Epithelial cell of prostate (primary cell): Measurements from ENCODE around the gene MBOAT1.
"Not testable (repeated sequence)": the region's sequence is repeated elsewhere in the genome, so short reads cannot be mapped to it uniquely, and the experiment has no call there.

Experiments
- DNase-seq: peaks from one replicate; pipeline ENCODE4 v3.0.0-alpha.2; 2011; ENCODE audit warnings: low read depth, low spot score
- H3K27ac ChIP-seq: fragments of 450-650 bp; 2 replicates; pipeline ENCODE4 v1.5.1; 2017; ENCODE audit warnings: mild to moderate bottlenecking

Gene MBOAT1, protein sequence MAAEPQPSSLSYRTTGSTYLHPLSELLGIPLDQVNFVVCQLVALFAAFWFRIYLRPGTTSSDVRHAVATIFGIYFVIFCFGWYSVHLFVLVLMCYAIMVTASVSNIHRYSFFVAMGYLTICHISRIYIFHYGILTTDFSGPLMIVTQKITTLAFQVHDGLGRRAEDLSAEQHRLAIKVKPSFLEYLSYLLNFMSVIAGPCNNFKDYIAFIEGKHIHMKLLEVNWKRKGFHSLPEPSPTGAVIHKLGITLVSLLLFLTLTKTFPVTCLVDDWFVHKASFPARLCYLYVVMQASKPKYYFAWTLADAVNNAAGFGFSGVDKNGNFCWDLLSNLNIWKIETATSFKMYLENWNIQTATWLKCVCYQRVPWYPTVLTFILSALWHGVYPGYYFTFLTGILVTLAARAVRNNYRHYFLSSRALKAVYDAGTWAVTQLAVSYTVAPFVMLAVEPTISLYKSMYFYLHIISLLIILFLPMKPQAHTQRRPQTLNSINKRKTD

DNA sequence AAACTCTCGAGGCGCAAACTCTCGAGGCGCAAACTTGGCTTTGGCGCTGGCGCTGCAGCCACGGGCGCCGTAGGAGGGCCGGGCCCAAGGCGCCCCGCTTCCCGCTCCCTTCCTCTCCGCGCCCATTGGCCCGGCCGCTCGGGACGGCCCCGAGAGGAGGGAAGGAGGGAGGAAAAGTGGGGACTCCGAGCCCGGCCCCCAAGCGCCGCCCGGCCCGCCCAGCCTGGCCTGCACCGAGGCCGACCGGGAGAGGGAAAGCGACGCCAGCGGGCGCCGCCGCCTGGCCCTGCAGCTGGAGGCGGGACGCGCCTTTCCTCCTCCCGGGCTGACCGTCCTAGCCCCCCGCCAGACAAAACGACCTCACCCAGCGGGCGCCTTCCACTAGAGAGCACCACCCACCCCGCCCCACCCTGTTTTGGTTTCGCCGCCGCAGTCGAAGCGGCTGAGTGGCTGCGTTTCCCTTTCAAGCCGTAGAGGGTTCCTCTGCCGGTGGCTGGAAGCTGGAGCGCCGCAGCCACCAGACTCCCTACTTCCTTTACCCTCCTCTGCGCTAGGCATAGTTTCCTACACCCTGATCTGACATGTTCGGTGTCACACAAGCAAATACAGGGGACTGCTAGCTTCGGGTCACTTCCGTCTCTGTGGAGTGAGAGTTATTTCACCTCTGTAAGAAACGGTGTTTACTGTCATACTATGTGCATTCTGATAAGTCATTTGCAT, at the start of gene MBOAT1:
Gene MBOAT1 (minus strand): TSS at position 78 of the 720 bp plus-strand sequence. CDS start 235 bp downstream, outside the sequence.
- no peak for DNase-seq
- peak within 1 kb of the TSS; percentile 84 for H3K27ac ChIP-seq

DNA sequence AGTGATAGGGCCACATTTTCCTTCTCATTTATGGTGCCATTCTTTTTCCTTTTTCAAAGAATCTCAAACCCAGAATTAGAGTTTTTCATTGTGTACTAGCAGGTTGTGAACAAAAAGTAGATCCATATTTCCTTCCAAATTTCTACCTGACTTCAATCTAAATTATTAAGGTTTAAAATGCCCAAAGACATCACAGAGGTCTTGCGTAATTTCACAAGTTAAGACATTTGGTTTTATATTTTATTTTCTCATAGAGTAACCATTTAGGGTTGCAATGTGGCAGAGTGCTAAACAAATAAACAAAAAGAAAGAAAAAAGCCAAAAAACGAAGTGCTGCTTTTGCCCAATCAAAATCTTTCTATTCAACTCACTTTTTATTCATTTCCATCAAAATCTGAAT, 49.4 kb upstream of the MBOAT1 start:
- H3K27ac ChIP-seq: no peak overlapping the region
- DNase-seq: no peak

DNA sequence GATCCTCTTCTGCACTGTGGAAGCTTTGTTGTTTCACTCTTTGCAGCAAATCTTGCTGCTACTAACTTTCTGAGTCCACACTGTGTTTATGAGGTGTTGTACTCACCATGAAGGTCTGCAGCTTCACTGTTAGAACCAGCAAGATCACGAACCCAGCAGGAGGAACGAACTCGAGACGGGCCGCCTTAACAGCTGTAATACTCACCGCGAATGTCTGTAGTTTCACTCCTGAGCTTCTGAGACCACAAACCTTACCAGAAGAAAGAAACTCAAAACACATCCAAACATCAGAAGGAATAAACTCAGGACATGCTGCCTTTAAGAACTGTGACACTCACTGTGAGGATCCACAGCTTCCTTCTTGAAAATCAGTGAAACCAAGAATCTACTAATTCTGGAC, 48.1 kb upstream of the MBOAT1 start:
- H3K27ac ChIP-seq: no peak overlapping the region
- DNase-seq: no peak

DNA sequence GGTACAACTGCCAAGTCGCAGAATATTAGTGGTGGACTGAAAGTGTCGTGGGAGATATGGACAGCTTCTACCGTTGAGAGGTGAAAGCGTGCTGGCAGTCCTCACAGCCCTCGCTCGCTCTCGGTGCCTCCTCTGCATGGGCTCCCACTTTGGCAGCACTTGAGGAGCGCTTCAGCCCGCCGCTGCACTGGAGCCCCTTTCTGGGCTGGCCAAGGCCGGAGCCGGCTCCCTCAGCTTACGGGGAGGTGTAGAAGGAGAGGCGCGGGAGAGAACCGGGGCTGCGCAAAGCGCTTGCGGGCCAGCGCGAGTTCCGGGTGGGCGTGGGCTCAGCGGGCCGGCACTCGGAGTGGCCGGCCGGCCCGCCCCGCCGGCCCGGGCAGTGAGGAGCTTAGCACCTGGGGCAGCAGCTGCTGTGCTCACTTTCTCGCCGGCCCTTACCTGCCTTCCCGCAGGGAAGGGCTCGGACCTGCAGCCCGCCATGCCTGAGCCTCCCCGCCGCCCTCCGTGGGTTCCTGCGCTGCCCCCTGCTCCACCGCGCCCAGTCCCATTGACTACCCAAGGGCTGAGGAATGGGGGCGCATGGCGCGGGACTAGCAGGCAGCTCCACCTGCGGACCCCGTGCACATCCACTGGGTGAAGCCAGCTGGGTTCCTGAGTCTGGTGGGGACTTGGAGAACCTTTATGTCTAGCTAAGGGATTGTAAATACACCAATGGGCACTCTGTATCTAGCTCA, 47.2 kb upstream of the MBOAT1 start:
- no peak overlapping the region for H3K27ac ChIP-seq
- no peak for DNase-seq

DNA sequence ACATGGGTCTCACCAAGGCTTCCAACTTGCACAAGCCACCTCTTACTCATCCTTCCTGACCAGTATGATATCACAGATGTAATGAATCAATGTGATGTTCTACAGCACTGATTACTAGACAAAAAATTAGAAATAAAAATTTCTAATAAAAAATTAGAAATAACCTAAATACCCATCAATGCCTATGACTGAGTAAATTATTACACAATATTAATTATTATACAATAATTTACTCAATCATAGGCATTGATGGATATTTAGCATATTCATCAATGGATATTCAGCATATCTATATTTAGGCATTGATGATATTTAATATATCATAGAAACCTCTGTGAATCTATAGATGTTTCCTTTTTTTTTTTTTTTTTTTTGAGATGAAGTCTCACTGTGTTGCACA, 43.2 kb upstream of the MBOAT1 start:
- H3K27ac ChIP-seq: no peak overlapping the region
- DNase-seq: no peak

DNA sequence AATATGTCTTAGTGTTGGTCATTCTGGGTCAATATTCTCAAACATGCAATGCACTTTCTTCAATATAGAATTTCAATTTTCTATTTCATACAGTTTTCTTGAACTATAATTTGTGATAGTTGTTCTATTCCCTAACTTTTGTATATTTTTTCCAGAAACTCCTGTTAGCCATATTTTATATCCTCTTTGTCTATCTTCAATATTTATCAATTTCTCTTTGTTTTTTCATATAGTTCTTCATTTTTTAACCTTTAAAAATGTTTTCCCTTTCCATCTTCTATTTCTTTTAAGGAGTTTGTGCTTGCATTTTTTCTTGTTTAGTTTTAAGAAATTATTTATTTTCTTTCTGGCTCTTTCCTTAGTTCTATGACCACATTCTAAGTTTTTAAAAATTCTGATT, 42.0 kb upstream of the MBOAT1 start:
- no peak for DNase-seq
- H3K27ac ChIP-seq: no peak overlapping the region

DNA sequence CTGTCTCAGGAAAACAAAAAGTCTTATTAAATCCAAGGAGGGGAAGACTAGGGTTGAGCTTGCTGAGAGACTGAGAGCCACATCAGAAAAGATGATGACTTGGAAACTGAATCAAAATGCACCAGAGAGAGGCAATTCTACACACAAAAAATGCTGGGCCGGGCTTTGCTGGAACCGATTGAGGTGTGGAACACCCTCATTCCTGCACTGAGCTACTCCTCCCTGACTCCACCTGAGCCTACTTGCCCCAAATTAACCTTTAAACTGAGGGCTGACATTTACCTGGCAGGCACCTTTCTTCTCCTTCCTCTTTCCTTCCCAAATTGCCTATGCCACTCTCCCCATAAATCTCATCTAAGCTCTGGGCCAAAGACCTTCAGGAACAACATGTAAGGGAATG, 40.8 kb upstream of the MBOAT1 start:
- DNase-seq: no peak
- no peak overlapping the region for H3K27ac ChIP-seq

DNA sequence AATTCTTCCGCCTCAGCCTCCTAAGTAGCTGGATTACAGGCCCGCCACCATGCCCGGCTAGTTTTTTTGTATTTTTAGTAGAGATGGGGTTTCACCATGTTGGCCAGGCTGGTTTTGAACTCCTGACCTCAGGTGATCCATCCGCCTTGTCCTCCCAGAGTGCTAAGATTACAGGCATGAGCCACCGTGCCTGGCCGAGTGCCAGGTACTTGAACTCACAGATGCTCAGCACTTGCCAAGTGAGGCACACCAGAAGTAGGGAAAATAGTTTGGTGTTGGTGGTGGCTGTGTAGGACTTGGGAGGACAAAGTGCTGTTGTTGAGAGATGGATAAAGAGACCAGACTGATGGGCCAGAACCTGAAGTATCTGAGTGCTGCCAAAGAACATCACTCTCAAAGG, 40.0 kb upstream of the MBOAT1 start:
- H3K27ac ChIP-seq: no peak overlapping the region
- DNase-seq: no peak

DNA sequence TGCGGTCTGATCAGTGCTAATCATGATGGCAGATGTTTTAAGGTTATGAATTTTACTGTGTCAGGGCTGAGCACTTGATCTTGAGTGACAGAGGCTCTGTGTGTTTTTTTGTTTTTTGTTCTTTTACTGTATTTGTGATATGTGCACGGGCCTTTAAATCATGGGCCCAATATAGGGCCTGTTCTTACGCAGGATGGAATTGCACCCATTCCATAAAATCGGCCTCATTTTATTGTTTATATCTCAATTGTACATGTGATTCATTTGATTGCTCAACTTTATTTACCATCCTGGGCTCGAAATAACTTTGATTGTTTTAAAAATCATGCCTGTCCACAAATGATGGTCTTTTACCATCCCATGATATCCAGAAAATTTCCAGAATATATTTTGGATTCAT, 39.3 kb upstream of the MBOAT1 start:
- no peak overlapping the region for H3K27ac ChIP-seq
- no peak for DNase-seq

DNA sequence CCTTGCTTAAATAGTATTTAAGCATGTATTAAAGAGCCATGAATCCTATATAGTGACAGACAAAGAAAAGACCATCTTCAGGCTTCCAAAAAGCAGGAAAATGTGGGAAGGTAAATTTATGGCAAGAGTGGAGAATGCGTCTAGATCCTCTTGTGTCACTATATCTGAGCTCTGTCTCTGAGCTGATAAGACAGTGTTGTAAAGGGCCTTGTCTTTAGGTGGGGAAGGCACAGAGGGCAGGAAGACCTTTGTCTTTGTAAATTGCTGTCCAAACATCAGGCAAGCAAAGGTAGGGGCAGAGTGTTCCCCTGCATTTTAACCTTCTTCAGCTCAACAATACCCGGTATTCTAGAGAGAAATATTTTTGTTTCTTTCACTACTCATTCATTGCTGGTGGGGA, 33.9 kb upstream of the MBOAT1 start:
- no peak overlapping the region for H3K27ac ChIP-seq
- DNase-seq: no peak

DNA sequence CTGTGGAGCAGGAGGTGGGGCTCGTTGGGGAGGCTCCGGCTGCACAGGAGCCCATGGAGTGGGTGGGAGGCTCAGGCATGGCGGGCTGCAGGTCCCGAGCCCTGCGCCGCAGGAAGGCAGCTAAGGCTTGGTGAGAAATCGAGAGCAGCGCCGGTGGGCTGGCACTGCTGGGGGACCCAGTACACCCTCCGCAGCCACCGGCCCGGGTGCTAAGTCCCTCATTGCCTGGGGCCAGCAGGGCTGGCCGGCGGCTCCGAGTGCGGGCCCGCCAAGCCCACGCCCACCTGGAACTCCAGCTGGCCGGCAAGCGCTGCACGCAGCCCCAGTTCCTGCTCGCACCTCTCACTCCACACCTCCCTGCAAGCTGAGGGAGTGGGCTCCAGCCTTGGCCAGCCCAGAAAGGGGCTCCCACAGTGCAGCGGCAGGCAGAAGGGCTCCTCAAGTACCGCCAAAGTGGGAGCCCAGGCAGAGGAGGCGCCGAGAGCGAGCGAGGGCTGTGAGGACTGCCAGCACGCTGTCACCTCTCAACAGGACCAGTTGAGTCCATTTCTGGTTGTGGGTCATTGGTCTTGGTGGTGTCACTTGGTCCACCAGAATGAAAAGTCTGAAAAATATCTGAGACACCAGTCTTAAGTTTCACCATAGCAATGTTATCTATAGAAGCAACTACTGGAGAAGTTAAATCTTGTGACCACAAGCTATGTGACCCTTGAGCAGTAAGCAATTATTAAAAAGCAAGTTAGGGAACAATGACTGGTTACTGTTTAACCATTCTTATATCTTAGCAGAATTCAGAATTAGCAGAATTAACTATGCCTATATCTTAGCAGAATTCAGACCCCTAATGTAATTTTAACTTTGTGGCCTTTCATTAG, 32.8 kb upstream of the MBOAT1 start:
- not testable (repeated sequence) for H3K27ac ChIP-seq, DNase-seq

DNA sequence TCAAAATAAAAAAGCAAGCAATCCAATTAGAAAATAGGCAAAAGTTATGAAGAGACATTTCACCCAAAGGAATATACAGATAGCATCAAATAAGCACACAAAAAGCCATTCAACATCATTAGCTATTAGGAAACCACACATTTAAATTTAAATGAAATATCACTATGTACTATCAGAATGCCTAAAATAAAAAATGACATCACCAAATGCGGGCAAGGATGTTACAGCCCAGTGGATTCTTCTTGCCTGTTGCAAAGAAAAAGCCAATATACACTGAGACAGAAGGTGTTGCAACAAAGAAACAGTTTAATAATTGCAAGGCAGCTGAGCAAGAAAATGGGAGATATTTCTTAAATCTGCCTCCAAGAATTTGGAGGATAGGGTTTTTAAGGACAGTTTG, 31.0 kb upstream of the MBOAT1 start:
- DNase-seq: no peak

DNA sequence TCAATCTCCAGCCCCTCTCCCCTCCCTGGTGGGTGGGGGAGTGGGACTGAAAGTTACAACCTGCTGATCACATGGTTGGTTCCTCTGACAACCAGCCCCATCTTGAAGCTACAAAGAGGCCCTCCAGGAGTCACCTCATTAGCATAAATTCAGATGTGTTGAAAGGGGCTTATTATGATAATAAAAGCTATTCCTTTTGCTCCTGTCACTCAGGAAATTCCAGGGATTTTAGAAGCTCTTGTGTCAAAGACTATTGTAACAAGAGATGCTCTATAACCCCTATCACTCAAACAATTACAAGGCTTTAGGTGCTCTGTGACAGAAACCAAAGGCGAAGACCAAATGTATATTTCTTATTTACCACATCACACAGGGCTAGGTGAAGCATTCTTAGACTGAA, 30.1 kb upstream of the MBOAT1 start:
- no peak for DNase-seq
- no peak overlapping the region for H3K27ac ChIP-seq

More for the DNA sequence above, 31.0 kb upstream of the MBOAT1 start:
- no peak overlapping the region for H3K27ac ChIP-seq

DNA sequence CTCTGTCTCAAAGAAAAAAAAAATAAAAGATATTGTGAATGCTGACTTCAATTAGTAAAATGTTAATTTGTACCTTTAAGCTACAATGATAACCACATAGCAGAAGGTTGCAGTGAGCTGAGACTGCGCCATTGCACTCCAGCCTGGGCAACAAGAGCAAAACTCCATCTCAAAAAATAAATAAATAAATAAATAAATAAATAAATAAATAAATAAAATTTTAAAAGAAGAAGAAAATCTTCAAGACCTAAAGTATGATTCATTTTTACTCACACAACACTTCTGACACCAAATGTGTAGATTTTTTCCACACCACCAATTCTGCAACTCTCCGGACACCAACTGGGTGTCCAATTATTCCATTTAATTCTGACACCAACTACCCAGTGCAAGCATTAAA, 28.8 kb upstream of the MBOAT1 start:
- H3K27ac ChIP-seq: no peak overlapping the region
- no peak for DNase-seq

DNA sequence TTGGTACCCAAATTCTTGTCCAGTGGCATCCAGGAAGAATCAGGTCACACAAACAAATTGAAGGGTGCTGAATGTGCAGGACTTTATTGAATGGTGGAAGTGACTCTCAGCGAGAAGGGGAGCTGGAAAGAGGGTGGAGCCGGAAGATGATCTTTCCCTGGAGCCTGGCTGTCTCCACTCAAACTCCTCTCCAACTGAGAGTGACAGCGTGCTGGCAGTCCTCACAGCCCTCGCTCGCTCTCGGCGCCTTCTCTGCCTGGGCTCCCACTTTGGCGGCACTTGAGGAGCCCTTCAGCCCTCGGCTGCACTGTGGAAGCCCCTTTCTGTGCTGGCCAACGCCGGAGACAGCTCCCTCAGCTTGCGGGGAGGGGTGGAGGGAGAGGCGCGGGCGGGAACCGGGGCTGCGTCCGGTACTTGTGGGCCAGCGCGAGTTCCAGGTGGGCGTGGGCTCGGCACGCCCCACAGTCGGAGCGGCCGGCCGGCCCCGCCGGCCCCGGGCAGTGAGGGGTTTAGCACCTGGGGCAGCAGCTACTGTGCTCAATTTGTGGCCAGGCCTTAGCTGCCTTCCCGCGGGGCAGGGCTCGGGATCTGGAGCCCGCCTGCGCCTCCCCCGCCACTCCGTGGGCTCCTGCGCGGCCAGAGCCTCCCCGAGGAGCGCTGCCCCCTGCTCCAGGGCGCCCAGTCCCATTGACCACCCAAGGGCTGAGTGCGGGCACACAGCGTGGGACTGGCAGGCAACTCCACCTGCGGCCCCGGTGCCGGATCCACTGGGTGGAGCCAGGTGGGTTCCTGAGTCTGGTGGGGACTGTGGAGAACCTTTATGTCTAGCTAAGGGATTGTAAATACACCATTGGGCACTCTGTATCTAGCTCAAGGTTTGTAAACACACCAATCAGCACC, 26.7 kb upstream of the MBOAT1 start:
- H3K27ac ChIP-seq: no peak overlapping the region
- no peak for DNase-seq

DNA sequence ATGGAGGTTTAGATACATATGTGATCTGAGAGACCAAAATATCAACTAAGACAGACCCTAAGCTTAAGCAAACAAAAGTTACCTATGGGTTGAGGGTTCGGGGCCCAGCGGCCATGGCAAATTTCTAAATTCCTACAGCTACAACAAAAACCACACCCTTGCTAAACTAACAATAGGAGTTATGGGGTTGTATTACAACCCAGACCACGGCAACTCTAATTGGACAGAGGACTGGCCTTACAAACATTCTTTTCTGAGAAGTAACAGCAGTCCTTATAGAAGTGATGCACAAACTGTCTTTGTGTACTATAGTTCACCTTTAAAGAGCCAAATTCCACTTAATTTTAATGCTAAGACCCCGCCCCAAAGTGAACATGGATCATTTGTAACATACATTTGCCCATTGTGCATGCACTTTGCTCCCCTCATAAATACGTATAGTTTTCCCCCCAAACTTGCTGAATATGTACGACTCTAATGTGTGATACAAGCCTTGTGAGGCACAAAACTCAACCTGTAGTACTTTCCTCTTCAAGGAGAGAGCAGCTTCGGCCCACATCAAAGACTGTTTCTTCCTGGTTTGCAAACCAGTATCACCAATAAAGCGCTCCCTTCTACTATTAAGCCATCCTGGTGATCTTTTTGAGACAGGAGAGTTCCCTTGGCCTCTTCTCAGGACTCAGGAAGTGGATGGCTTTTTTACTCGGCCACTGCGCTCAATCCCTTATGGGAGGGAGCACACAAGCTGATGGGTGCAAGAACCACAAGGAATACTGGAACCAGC, 25.6 kb upstream of the MBOAT1 start:
- DNase-seq: no peak
- peak overlapping the region; percentile 43 for H3K27ac ChIP-seq

DNA sequence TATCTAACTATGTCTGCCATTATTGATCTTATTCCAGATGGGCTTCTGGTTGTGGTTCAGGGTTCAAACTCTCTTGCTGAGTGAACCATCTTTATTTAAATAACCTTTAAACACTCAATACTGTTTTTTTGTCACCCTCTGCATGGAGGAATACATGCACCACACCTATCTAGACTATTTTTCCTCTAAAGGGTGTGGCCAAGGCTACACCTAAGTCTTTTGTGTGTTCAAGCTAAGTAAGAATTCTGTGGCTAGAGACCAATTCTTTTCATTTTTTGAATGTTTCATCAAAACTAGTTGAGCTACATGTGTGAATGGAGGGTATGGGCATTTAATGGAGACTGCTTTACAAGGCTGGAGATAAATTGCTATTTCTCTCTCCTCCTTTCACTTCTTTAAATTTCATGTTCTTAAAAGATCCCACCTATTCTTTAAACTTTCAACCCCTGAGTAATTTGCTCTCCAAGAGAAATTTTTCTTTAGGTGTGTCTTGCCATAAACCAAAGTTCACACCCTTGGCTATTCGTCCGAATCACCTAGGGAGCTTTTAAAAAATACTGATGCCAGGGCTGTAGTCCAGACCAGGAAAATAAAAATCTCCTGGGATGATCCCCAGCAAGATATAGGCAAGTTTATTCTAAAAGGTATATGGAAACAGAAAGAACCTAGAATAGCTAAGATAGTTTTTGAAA, 24.8 kb upstream of the MBOAT1 start:
- H3K27ac ChIP-seq: peak overlapping the region; percentile 43

DNA sequence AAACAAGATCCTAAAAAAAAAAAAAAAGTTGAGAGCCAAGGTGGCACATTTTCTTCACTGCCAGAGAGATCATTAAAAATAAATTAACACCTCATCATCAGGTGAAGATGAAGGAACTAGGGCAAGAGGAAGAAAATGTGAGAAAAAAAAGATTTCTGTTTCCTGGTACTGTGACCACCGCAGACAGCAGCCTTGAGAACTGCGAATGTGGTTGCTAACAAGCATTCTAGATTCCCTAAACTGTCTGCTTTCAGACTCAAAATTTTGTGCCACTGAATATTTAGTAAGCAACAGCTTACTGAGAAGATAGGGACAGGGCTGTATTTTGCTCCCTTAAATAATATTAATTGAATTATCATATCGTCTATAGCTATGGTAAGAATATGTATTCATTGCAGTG, 24.1 kb upstream of the MBOAT1 start:
- peak overlapping the region; percentile 43 for H3K27ac ChIP-seq
- DNase-seq: no peak

More for the DNA sequence above, 24.8 kb upstream of the MBOAT1 start:
- DNase-seq: no peak
